ENCODE data around the gene HOXC9.

GRCh38 chr12:53974084-53975063 is 25.6 kb upstream of the HOXC9 start, which contains the start of gene HOTAIR:
- TF ChIP-seq, protein P1, sequence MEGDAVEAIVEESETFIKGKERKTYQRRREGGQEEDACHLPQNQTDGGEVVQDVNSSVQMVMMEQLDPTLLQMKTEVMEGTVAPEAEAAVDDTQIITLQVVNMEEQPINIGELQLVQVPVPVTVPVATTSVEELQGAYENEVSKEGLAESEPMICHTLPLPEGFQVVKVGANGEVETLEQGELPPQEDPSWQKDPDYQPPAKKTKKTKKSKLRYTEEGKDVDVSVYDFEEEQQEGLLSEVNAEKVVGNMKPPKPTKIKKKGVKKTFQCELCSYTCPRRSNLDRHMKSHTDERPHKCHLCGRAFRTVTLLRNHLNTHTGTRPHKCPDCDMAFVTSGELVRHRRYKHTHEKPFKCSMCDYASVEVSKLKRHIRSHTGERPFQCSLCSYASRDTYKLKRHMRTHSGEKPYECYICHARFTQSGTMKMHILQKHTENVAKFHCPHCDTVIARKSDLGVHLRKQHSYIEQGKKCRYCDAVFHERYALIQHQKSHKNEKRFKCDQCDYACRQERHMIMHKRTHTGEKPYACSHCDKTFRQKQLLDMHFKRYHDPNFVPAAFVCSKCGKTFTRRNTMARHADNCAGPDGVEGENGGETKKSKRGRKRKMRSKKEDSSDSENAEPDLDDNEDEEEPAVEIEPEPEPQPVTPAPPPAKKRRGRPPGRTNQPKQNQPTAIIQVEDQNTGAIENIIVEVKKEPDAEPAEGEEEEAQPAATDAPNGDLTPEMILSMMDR (IDR thresholded peaks at IDR 0.05): no peak
- no peak for TF ChIP-seq ZFX (IDR thresholded peaks at IDR 0.05; ENCODE audit: borderline replicate concordance)

Measured in 22Rv1 (cell line).